Activated T-helper 1 cell treated with Interleukin-2 at 50 U/mL for 16 hours (primary cell): ENCODE data around the gene SOX8.

ENCODE experiments used
- DNase-seq: peaks from one replicate; pipeline ENCODE4 v3.0.0-alpha.2; 2020; ENCODE audit warnings: low read depth

The SOX8 gene

DNA sequence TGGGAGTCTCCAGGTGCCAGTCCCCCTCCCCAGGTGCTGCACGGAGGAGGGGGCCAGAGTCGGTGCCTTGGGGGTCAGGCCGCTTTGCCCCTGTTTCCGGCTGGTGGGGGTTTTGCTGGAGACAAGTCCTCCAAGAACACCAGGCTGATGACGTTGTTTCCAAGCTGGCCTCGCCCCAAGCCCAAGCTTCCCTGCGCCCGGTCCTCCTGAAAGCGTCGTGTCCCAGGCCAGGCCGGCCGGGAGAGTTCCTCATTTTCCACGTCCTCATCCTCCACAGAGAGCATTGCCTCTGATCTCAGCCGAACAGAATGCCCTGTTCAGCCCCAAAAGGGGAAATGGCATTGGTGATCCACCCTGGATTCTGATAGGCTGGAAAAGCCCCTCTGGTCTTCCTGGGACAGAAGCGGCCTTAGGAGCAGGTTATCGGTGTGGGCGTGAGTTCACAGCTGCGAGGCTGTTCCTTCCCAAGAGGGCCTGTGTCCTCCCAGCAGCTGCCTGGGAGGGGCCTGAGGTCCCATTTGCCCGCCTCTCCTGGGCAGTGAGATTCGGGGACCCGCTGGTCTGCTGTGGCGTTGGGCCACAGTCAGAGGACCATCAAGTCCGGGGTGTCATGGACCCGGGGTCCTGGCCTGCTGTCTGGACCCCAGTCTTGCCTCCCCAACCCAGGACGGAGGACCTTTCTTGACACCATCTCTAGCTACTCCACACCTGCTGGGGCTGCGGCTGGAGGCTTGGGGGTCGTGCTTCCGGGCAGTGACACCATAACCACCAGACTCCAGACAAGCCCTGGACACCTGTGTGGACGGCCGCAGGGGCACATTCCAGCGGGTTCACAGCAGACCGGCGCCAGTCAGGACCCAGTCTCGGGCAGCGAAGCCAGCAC, 7.1 kb downstream of the SOX8 start:
- no peak for DNase-seq

DNA sequence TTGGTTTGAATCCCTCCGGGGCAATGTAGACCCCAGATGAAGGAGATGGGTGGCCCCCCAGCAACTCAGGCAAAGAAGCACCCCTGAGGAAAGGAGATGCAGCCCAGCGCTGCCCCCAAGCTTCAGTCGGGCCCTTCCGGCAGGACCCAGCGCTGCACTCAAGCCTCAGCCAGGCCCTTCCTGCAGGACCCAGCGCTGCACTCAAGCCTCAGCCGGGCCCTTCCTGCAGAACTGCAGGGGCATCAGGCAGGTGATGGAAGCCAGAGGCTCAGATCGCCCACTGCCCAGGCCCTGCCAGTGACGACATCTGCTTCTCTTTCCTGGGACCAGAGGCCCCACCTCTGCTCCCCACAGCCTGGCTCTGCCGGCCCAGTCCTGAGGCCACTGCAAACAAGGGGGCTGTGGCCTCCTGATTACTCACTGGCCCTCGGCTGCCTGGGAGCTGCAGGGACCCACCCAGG, 7.8 kb downstream of the SOX8 start:
- no peak for DNase-seq

DNA sequence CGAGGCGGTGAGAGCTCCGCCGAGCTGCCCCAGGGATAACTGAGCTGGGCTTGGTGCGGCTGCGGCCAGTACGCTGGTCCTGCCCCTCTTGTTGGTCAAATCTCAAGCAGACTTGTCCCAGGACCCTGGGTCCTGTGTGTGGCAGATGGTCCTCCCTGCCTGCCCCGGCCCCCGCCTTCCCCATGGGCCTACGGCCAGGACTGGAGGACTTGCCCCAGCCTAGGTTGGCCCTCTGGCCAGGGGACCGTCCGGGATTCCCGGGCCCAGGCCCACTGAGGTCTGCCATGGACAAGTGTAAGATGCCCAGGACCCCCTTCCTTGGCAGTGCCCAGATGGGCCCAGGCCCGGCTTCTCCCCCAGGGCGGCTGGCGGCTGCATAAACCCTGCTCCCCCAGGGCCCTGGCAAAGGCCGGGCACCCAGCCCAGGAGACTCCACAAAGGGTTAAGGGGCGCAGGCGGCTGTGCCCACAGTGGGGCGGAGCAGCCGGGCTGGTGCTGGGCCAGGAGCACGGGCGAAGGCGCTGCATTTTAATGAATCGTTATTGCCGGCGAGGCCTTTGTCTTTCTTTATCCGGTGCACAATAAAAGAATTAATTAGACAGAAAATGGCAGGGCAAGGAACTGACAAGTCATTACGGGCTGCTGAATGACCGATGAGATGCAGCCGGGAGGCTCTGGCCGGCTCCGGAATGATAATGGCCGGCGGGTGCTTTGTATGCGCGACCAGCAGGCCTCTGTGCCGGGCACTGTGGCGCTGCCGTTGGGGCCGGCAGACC, 9.1 kb downstream of the SOX8 start:
- no peak for DNase-seq

DNA sequence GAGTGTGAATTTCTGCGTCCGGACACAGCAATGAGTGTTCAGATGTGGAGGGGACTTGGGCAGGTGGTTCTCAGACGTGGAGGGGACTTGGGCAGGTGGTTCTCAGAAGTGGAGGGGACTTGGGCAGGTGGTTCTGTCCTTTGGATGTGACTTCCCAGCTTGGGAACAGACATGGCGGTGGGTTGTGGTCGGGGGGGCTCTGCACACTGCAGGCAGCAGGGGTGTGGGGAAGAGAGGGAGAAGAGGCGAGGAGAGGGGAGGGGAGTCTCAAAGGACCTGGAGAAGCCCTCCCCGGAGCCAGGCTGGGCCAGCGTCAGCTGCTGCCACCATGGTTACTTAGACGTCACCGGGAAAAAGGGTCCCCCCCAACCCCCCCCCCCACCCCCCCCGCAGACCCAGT, 9.8 kb downstream of the SOX8 start:
- DNase-seq: no peak

DNA sequence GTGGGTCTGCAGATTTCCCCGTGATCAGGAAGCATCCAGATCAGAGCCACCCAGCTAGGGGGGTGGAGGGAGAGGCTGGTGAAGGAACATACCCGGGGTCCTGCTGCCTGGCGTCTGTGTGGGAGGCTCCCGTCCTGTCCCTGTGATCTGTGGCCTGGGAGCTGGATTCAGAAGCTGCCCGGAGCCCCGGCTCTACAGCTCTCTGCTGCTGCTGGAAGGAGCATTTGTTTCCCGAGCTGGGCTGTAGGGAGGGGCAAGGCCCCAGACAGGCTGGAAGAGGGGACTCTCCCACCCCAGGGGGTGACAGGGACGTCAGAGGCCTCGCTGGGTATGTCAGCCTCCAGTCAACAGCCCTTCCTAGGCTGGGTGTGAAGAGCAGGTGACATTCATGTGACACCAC, 10.2 kb downstream of the SOX8 start:
- DNase-seq: no peak

DNA sequence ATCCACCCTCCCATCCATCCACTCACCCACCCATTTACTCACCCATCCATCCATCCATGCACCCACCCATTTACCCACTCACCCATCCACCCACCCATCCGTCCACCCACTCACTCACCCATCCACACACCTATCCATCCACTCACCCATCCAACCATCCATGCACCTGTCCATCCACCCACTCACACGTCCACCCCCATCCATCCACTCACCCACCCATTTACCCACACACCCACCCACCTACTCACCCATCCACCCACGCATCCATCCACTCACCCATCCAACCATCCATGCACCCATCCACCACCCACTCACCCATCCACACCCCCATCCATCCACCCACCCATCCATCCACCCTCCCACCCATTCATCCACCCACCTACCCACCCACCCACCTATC, 12.2 kb downstream of the SOX8 start:
- no peak for DNase-seq

DNA sequence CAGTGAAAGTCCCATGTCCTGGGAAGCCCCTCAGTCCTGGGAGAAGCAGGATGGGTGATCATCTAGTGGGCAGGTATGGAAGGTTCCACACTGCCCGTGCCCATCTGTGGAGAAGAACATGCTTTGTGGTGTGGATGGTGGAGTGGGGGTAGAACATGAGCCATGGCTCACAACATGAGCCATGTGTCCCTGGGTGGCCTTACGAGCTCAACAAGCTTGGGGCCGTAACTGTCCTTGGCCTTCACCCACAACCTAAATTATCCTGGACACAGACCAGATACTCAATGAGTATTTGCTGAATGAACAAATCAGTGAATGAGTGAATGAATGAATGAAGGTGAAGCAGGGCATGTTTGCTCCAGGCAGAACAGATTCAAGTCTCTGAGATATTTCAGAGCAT, 13.5 kb downstream of the SOX8 start:
- no peak for DNase-seq

DNA sequence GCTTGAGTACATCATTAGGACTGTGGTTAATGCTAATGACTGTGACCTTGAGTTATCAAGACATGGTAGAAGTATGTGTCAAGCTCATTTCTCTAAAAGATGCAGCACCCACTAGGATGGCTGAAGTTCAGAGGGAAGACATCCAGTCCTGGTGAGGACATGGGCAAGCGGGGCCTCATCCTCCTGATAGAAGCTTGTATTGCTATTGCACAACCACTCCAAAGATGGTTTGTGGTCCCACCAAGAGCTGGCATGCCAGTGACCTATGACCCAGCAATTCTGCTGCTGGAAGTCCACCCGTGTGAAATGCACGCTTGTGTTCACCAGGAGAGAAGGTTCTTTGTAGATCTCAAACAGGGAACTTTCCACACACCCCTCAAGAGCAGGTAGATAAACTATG, 14.2 kb downstream of the SOX8 start:
- no peak for DNase-seq

DNA sequence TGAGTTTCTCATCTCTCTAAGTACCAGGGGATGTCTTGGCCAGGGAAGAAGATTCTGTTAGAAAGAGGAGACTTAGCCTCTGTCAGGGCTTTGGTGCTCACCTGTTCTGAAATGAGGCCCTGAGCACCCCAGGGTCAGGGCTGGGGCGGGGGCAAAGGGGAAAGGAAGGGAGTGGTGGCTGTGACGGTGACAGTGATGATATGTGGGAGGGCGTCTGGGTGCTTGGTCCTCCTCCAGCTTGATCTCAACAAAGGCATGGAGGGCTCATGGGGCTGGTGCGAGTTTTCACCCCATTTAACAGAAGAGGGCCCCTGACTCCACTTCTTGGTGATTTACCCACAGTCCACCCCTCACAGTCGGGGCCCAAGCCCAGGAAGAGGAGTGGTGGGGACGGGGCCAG, 15.1 kb downstream of the SOX8 start:
- DNase-seq: no peak

DNA sequence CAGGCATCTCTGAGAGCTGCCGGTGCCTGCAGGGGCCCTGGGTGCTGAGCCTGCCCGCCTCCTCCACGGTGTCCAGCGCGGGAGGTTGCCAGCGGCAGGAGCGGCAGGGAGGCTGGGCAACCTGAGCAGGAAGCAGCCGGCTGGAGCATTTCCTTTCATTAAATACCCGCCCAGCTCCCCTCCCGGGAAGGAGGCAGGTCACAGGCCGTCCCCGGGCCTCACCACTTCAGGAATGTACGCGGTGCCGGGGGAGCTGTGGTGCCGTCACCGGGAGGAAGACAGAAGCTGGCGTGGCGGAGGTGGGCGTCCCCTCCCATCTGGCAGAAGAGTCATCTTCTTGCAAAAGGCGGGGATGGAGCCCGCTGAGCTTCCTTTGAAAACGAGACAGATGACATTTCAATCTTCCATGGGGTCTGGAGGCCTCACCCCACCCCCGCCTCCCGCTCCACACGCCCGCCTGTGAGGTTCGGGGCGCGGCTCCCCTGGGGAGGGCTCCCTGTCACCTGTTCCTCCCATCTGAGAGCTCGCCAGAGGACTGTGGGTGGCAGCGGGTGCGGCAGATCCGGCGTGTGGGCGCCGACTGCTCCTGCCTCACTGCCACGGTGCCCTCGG, 16.0 kb downstream of the SOX8 start:
- peak; percentile 49 for DNase-seq

DNA sequence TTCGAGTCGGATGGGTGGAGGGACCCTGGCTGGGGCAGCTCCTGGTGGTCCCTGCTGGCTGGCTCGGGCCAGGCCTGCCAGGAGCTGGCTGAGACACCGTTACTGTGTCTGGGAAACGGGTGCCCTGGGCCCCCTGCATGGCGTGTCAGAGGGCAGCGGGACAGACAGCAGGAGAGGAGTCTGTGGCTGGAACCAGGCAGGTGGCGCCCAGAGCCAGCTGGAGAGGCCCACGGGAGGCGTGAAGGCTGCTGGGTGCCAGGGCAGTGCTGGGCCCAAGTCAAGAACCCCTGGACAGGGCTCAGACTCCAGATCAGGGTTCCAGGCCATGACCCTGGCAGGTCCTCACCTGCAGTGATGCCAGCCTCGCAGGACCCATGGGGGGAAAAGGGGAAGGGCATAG, 16.6 kb downstream of the SOX8 start:
- DNase-seq: no peak

DNA sequence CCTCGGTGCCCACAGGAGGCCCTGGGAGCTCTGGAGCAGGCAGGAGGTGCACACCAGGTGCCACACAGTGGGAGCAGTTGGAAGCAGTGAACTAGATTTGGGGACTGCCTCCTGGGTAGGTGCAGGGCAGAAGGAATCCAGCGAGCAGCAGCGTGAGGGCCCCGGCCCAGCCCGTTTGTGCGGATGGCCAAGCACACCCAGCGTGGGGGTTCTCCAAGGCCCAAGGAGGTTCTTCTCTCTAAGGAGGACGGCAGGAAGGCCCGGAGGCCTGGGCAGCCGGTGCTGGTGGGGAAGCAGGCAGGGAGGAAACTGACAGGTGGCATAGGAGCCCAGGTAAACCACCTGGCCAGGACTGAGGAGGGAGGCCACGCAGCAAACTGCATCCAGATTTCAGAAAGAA, 17.0 kb downstream of the SOX8 start:
- DNase-seq: no peak

DNA sequence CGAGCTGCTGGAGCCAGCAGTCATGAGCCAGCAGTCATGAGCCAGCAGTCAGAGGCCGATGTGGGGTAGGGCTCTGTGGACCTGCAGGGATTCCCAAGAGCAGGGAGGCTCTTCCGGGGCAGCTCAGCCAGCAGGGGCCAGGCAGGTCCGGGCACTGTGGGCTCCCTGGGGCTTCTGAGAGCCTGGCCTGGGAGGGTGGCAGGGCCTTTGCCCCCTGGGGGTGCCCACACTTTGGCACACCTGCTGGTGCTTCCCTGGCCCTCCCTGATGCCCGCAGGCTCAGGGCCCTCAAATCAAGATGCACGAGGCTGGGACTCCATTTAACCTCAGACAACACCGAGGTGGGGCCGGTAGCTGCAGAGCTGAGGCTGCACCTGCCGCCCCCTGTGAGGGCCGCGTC, 18.1 kb downstream of the SOX8 start:
- DNase-seq: no peak

DNA sequence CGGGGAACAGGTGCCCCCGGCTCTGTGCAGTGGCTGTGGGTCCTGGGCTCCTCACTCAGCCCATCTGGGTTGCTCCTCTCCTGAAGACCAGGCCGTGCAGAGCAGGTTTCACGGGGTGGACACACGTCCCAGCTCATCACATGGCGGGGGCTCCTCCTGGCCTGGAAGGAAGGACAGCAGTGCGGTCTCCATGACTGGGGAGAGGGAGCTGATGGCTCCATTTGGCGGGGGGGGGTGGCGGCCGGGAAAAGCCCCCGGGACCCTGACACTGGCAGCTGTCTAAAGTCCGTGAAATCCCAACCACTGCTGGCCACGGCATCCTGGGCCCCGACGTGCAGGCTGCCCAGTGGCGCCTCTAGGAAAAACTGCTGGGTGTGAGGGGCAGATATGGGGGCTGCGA, 19.0 kb downstream of the SOX8 start:
- no peak for DNase-seq

DNA sequence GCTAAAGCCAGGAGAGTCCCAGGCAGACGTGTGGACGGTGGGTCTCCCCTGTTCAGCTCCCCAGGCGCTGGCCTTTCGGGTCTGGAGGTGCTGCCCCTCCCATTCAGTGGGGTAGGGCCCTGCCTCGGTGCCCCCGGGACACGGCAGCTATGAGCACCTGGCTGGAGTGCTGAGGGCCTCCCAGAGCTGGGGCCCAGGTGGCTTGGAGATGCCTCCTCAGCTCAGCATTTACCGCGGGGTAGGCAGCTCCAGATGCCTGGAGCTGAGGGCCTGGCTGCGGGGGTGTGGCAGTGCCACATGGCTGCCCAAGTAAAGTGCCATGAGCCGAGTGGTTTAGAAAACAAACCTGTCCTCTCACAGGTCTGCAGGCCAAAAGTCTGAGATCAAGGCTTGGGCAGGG, 19.5 kb downstream of the SOX8 start:
- no peak for DNase-seq

DNA sequence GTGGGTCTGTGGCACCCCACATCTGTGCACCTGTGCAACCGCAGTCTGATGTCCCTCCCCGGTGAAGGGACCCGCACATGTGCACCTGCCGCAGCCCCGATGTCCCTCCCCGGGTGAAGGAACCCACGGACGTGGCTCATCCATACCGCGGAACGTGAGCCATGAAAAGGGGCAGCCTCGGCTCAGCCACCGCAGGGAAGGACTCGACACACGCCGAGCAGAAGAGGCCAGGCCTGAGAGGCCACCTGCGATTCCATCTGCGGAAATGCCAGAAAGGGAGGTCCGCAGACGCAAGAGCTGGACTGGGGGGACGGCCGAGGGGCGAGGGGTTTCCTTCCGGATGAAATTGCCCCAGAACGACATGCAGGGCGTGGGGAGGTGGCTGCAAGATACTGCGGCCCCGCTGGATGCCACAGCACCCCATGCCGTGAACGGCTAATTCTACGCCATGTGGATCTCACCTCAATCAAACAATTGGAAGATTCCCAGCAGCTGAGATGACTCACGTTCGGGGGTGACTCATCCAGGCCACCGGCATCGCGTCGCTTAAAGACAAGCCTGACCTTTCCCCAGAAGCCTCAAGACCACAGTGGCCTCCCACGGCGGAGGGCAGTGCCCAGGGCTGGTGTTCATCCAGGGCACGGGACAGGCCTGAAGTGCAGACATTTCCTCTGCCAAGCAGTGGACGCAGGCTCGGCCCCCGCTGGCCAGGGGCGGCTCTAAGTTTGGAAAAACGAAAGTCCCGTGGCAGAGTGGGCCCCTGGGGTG, 21.0 kb downstream of the SOX8 start:
- DNase-seq: peak; percentile 60

DNA sequence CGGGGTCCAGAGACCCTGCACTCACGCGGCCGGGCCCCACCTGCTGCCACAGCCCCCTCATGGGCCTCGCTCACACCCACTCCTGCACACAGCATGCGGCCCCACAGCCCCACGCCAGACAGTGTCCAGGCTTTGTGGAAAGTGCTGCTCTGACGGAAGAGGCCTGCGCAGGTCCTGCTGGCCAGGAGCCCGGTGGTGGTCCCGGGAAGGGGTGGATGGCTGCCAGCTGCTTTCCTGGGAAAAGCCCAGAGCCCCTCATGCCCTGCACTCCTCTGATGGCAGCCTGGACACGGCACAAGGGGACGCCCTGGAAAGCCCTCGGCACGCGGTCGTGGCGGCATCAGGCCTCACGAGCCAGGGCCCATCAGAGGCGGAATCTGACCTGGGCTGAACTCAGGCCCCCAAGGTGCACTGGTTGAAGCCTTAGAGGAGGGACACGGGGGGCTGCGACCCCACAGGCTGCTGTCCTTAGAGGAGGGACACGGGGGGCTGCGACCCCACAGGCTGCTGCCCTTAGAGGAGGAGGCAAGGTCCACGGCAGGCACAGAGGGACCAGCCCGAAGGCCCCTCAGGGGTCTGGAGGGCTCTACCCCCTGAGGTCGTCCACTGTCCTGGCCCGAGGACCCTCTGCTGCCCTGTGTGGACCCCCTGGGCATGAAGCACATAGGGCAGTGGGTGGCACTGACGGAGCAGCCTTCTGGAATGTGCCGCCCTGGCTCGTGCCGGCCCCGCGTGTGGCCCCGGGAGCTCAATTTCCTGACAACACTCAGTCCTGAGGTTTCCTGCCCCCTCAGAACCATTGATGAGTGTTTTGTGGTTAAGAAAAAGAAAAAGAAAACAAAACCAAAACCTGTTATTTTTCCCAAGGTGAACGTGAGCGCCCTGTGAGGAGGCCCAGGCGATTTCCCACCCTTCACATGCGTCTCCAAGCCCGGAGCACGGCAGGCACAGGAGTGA, 22.1 kb downstream of the SOX8 start:
- peak; percentile 30 for DNase-seq

DNA sequence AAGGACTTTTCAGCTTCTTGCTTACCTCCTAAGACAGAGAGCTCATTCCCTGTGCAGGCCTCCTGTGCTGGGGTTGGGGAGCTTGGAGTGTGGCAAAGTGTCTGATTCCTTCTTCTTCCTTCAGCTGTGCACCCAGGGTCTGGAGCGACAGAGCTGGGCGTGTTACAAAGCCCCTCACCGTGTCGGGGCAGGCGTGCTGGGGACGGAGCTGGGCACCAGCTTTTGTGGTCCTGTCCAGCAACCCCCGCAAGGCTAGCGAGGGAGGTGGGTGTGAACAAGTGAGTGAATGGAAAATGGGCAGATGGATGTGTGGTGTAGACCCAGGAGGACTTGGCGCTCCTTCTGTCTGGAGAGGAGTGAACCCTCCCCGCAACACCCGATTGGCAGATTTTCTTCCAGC, 23.7 kb downstream of the SOX8 start:
- no peak for DNase-seq

DNA sequence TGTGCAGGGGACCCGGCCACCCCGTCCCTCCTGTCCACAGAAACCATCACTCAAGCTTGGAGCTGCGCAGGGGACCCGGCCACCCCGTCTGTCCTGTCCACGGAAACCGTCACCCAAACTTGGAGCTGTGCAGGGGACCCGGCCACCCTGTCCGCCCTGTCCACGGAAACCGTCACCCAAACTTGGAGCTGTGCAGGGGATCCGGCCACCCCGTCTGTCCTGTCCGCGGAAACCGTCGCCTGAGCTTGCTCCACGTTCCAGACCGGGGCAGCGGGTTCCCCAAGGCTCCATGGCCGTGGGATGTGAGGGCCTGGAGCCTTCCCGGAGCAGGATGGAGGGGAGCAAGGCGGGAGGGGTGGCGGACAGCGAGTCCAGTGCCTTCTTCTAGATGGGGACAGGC, 25.2 kb downstream of the SOX8 start:
- no peak for DNase-seq

DNA sequence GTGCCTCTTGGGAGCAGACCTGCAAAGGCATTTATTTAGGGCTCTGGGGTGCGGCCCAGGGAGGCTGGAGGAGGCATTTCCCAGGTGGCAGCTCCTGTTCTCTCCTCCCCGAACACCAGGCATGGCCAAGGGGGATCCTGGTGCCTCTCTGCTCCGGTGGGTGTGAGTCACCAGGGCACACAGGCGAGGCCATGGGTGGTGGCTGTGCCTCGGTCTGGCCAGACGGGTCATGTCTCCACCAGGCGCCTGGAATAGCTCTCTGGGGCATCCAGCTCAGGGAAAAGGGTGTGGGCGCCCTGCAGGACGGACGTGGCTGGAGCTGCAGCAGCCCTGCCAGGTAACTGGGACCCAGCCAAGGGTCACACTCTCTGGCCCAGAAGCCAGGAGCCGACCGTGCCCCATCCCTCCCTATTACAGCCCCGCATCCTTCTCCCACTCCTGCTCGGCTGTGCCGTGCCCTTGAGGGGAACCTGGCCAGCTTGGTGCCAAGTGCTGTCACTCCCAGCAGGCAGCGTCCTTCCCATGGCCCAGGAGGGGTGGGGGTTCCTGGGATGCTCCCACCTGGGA, 25.8 kb downstream of the SOX8 start:
- DNase-seq: no peak

DNA sequence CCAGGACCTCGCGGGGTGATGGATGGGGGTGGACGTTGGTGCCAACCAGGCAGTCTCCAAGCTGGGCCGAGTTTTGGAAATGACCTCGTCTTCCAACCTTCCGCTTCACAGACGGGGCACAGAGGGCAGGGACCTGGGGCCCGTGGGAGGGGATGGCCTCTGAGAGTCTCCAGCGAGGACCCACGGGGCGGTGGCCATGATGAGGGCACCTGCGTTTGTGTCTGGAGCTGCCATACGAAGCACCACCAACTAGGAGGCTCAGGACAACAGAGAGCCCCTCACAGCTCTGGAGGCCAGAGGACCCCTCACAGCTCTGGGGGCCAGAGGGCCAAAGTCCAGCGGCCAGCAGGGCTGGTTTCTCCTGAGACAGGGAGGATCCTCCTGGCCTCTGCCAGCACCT, 26.5 kb downstream of the SOX8 start:
- DNase-seq: no peak
